NB4 (cell line): Measurements from ENCODE around the gene ANKRA2.

Experiments
- DNase-seq: peaks from one replicate; pipeline ENCODE4 v3.0.0; 2010; ENCODE audit warnings: low read depth
- H3K4me3 ChIP-seq: one replicate; pipeline ENCODE4 v1.5.1; 2011; ENCODE audit warnings: mild to moderate bottlenecking, low read depth, low read length, moderate library complexity
- MYC ChIP-seq: IDR thresholded peaks from 2 replicates; pipeline ENCODE4 v1.6.1; 2011; ENCODE audit warnings: low read depth, low read length
- POLR2A ChIP-seq: IDR thresholded peaks from 2 replicates; pipeline ENCODE4 v1.6.1; 2011; ENCODE audit warnings: mild to moderate bottlenecking; ENCODE audit not compliant: insufficient read length; ENCODE audit errors: extremely low read depth
- TF ChIP-seq, protein P1 (sequence below): IDR thresholded peaks from one replicate; pipeline ENCODE4 v1.5.1; 2012; ENCODE audit warnings: low read depth, low read length
- TF ChIP-seq, protein P2 (sequence below): IDR thresholded peaks from 2 replicates; pipeline ENCODE4 v1.6.1; 2011; ENCODE audit warnings: low read depth, low read length

ANKRA2 gene

DNA sequence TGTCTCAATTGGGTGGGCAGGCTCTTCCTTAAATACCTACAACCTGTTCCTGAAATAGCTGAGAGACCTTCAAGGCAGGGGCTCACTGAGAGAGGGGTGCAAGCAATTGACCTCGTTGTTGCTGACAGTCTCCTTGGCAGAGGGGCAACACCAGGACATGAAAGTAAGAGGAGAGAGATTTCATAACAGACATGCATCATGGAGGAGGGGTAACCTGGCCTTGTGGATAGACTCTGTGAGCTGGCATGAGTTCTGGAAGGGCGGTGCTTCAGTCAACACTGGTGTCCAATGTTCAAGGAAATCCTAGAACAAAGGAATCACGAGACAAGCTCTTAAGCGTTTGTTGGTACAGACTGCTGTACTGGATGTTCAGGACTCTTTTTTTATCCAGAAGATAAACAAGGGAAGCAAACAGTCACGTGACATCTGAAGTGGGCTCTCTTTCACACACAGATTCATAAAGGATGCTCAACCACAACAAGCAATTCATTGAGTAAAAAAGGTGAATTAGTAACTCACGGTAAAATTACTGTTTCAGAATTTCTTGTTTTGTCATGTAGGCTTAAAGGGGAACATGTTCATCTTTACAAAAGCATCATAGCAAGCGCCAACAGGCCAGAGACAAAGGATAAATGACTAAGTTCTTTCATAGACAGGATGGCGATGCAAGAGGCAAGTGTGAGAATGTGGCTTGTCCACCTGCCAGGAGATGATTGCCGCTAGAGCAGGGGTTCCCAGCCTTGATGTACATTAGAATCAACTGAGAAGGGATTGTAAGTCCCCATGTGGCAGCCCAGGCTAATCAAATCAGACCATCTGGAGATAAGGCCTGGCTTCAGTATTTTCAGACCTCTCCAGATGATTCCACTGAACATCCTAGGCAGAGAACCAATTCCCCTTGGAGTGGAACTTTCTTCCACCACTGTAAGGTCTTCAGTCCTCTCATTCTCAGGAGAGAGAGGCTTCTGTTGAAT is 20.7 kb downstream of the ANKRA2 start:
- DNase-seq = no peak
- no peak overlapping the region for H3K4me3 ChIP-seq
- TF ChIP-seq MYC = no peak

DNA sequence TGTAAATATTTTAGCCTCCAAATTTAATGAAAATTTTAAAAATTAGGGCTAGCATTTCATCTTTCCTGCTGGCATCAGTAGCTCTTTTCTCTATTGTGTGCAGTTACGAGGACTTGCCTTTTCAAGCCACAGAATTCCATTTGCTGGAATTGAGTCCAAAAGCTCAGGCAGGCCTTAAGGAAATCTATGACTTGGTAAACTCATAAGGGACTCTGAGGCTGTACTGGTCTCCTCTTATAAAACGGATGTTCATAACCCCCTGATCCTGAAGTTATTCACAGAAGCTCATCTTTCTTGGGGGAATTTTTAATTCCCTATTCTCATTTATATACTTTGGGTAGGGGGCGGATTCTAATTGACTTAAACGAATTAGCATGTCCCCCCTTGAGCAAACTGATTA is 23.4 kb downstream of the ANKRA2 start:
- no peak overlapping the region for H3K4me3 ChIP-seq
- no peak for DNase-seq
- no peak for TF ChIP-seq POLR2A
- TF ChIP-seq, protein P1, sequence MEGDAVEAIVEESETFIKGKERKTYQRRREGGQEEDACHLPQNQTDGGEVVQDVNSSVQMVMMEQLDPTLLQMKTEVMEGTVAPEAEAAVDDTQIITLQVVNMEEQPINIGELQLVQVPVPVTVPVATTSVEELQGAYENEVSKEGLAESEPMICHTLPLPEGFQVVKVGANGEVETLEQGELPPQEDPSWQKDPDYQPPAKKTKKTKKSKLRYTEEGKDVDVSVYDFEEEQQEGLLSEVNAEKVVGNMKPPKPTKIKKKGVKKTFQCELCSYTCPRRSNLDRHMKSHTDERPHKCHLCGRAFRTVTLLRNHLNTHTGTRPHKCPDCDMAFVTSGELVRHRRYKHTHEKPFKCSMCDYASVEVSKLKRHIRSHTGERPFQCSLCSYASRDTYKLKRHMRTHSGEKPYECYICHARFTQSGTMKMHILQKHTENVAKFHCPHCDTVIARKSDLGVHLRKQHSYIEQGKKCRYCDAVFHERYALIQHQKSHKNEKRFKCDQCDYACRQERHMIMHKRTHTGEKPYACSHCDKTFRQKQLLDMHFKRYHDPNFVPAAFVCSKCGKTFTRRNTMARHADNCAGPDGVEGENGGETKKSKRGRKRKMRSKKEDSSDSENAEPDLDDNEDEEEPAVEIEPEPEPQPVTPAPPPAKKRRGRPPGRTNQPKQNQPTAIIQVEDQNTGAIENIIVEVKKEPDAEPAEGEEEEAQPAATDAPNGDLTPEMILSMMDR = no peak
- TF ChIP-seq MYC = no peak
- TF ChIP-seq, protein P2, sequence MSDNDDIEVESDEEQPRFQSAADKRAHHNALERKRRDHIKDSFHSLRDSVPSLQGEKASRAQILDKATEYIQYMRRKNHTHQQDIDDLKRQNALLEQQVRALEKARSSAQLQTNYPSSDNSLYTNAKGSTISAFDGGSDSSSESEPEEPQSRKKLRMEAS = no peak

DNA sequence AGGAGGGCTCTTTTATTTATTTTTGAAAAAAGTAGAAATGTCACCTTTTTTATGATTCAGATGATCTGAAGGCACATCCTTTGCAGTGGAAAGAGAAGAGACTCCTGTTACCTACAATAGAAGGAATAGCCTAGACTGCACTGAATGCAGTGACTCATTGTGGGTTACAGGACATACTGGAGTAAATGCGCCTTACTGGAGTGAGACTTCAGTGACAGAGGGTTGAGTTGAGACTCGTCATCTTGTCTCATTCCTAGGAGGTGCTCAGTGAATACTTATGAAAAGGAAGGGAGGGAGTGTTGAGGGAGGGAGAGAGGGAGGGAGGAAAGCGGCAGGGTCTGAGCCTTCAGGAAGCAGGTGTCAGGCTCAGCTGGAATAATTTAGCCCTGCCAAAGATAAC is 25.2 kb downstream of the ANKRA2 start:
- H3K4me3 ChIP-seq = no peak overlapping the region
- no peak for DNase-seq
- TF ChIP-seq, protein P2 = no peak
- TF ChIP-seq, protein P1 = no peak

DNA sequence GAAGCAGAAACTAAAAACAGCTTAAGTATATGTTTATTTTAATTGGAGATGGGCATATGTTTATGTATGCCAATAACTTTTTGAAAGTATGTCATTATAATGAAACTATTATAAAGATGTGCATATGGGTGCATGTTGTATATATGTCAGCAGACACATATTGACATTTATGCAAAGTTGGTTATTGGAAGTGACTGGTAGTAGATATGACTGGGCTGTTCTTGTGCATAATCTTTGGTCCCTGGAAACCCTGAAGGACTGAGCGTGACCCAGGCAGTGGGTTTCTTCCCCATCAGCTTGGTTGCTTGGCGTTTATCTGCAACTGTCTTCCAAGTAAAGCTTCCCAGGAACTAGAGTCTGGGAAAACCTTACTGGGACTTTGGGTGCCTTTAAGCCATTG is 25.7 kb downstream of the ANKRA2 start:
- H3K4me3 ChIP-seq = no peak overlapping the region
- no peak for DNase-seq
- TF ChIP-seq MYC = no peak
- TF ChIP-seq, protein P2 = no peak
- no peak for TF ChIP-seq POLR2A

DNA sequence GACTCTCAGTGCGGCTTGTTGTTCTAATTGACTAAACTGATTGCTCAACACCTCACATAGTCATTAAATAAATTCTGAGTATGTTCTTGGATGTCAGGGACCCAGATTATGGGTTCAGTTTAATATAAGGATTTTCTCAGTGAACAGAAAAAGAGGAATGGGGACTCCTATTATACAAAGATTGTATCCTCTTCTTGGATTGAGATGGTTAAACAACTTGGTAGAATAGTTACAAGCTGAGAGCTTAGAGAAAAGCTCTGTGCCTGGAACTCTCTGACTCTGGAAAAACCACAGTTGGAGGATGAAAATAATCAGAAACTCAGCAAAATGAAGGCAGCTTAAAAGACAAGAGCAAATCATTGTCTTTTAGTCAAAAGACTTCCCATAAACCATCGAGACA is 30.5 kb downstream of the ANKRA2 start:
- TF ChIP-seq, protein P1 = no peak
- TF ChIP-seq MYC (no peak), POLR2A (no peak)
- TF ChIP-seq, protein P2 = no peak
- no peak overlapping the region for H3K4me3 ChIP-seq
- DNase-seq = no peak

DNA sequence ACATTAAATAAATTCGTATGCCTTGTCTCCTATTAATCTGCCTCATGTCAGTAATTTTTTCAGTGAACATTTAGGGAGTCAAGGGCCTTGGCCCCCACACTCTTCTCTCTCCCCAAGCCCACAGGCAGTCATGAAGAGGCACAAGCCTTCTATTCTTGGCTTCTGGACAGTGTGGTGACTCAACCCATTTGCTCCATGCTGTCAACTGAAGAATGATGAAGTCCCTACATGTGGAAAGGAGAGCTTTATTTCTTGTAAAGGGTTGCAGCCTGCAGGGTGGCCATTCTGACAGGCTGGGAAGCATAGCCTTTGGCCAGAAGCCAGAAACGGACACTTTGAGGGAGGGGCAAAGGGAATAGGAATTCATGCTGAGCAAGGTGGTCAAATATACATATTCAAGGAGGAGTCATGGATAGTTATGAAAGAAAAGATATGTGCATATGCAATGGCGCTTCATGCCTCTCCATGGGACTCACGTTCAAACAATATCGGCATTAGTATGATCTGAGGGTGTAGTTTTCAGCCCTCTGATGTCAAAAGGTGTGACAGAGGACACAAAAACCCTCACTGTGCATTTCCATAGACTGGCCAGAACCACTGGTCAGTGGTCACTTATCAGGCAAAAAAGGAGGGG is 31.3 kb downstream of the ANKRA2 start:
- no peak for DNase-seq
- H3K4me3 ChIP-seq = no peak overlapping the region
- no peak for TF ChIP-seq MYC
- TF ChIP-seq, protein P2 = no peak
- TF ChIP-seq, protein P1 = no peak

DNA sequence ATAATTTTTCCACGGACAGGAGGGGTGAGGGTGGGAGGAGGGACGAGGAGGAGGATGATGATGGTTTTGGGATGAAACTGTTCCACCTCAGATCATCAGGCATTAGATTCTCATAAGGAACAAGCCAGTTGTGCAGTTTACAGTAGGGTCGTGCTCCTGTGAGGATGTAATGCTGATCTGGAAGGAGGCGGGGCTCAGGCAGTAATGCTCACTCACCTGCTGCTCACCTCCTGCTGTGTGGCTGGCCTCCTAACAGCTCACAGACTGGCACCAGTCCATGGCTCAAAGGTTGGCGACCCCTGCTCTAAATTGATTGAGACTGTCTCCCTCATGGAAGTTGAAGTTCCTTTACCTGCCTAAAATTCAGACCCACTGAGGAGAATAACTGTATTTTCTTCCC is 33.2 kb downstream of the ANKRA2 start:
- TF ChIP-seq POLR2A (no peak), MYC (no peak)
- TF ChIP-seq, protein P2 = no peak
- TF ChIP-seq, protein P1 = no peak
- H3K4me3 ChIP-seq = no peak overlapping the region
- DNase-seq = no peak
